Thyroid gland (tissue), 4 donors: ENCODE results near the gene ZNF579. TPM values are rescaled to one million over a fixed set of nuclear protein-coding genes. Genes with fewer than 3 reads are reported as not detected.

Source experiments
- DNase-seq, 2 donors: peaks; one replicate each; pipeline ENCODE4 v3.0.0-alpha.2; 2019
- H3K27ac ChIP-seq, 3 donors: fragments of 200-600 bp; sonication (generic); 1 replicate in 2 of 3; 2 replicates in 1 of 3; pipeline ENCODE4 v1.5.1; 2016 to 2019; ENCODE audit warnings: mild to moderate bottlenecking in 1 of 3, moderate library complexity in 1 of 3
- H3K27me3 ChIP-seq: fragments of 200-600 bp; sonication (generic); one replicate; pipeline ENCODE4 v1.5.1; 2019
- H3K36me3 ChIP-seq, 2 donors: fragments of 200-600 bp; sonication (generic); one replicate each; pipeline ENCODE4 v1.5.1; 2016 to 2019
- H3K4me1 ChIP-seq, 2 donors: fragments of 200-600 bp; sonication (generic); one replicate each; pipeline ENCODE4 v1.5.1; 2017 to 2019
- H3K4me3 ChIP-seq, 3 donors: fragments of 200-600 bp; sonication (generic); replicated peaks in 1 of 3; 1 replicate in 2 of 3; 2 replicates in 1 of 3; pipeline ENCODE4 v1.5.1; 2016; ENCODE audit warnings: mild to moderate bottlenecking in 1 of 3
- H3K9me3 ChIP-seq: fragments of 200-600 bp; sonication (generic); one replicate; pipeline ENCODE4 v1.5.1; 2017
- POLR2A ChIP-seq, 2 donors: fragments of 450-650 bp; IDR thresholded peaks; one replicate each; pipeline ENCODE4 v1.6.1; 2017; ENCODE audit warnings: antibody characterized with exemption in 2 of 2, mild to moderate bottlenecking in 2 of 2, moderate library complexity in 1 of 2
- WGBS, 2 donors: methylation state at CpG; one replicate each; pipeline ENCODE4 v1.1.5; 2017; 5-methylcytosine and 5-hydroxymethylcytosine counted together
- intact Hi-C: fragments of 100-400 bp; cut with DNase I; formaldehyde crosslinking; loops from one replicate; pipeline ENCODE4 v1.15.1; 2023
- total RNA-seq, 4 donors: library from RNA; depleted of rRNA; stranded (reverse); fragments of >200 nt; gene quantifications; one replicate each; pipeline ENCODE4 v1.2.3, GENCODE V29; 2016
- TF ChIP-seq, protein P1 (sequence below), 6 experiments: fragments of 200-600 bp in 3 of 6; fragments of 450-650 bp in 3 of 6; sonication (generic) in 3 of 6; IDR thresholded peaks; one replicate each; pipeline ENCODE4 v1.5.1; 2016 to 2019; ENCODE audit warnings: antibody characterized with exemption in 6 of 6, mild to moderate bottlenecking in 2 of 6, inconsistent platforms in 1 of 6, moderate library complexity in 1 of 6

The ZNF579 gene
- total RNA-seq, 4 donors from 2014 or later, result 4.0 to 7.5 (median 6.6) TPM

DNA sequence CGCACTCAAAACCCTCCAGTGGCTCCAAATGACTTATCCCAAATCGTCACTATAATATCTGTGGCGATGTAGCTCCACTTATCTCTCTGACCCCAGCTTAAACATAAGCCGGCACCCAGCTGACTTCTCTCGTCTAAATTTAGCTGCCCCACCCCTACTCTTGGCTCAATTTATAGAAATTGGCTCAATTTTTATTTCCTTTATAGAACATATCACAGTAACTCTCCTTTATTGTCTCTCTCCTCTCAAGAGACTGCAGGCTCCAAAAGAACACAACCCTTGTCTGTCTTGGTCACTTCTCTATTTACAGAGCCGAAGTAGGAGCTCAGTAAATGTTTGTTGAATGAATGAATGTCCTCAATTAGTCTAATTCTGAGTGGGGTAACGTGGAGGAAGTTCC lies 42.9 kb upstream of the ZNF579 start:
- H3K27me3 ChIP-seq, result no peaks in the 10 kb centered on the region
- no peak for DNase-seq
- WGBS, 2 donors, result 72 to 85% methylated on average over 7 of the region's 7 CpGs
- no peak for TF ChIP-seq POLR2A (IDR thresholded peaks at IDR 0.05)
- TF ChIP-seq, protein P1, sequence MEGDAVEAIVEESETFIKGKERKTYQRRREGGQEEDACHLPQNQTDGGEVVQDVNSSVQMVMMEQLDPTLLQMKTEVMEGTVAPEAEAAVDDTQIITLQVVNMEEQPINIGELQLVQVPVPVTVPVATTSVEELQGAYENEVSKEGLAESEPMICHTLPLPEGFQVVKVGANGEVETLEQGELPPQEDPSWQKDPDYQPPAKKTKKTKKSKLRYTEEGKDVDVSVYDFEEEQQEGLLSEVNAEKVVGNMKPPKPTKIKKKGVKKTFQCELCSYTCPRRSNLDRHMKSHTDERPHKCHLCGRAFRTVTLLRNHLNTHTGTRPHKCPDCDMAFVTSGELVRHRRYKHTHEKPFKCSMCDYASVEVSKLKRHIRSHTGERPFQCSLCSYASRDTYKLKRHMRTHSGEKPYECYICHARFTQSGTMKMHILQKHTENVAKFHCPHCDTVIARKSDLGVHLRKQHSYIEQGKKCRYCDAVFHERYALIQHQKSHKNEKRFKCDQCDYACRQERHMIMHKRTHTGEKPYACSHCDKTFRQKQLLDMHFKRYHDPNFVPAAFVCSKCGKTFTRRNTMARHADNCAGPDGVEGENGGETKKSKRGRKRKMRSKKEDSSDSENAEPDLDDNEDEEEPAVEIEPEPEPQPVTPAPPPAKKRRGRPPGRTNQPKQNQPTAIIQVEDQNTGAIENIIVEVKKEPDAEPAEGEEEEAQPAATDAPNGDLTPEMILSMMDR (IDR thresholded peaks at IDR 0.05), result no peak
- H3K9me3 ChIP-seq, result no peaks in the 10 kb centered on the region
- H3K4me1 ChIP-seq, result peaks cover 0 to 5% of the 10 kb centered on the region in 2 donors
- intact Hi-C loops, result loop anchor here (10.0 kb wide), 1 partner anchor 479 kb away; the partner anchor contains the start of gene TNNT1
- peak overlapping the region in 2 of 3 donors; percentile 93 to 97 for H3K27ac ChIP-seq
- peak overlapping the region in 1 of 3 donors; percentile 38 for H3K4me3 ChIP-seq
- H3K36me3 ChIP-seq, result no peaks in the 10 kb centered on the region

DNA sequence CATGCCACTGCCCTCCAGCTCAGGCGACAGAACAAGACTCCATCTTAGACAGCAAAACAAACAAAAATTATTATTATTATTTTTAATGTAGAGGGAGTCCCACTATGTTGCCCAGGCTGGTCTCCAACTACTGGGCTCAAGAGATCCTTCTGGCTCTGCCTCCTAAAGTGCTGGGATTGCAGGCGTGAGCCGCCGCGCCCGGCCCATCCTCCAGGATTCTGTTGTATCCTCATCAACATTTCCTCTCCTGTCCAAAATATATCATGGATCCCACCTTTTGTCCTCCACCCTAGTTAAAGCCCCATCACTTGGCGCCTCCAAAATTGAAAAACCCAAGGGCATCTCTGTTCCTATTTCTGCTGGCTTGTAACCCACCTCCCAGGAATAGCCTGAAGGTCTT lies 42.5 kb upstream of the ZNF579 start:
- H3K27me3 ChIP-seq, result no peaks in the 10 kb centered on the region
- no peaks in the 10 kb centered on the region for H3K9me3 ChIP-seq
- intact Hi-C loops, result loop anchor here (10.0 kb wide), 1 partner anchor 478 kb away; the partner anchor contains the start of gene TNNT1
- peaks cover 0 to 5% of the 10 kb centered on the region in 2 donors for H3K4me1 ChIP-seq
- H3K36me3 ChIP-seq, result no peaks in the 10 kb centered on the region
- no peak overlapping the region for H3K4me3 ChIP-seq
- DNase-seq, result no peak
- no peak for TF ChIP-seq POLR2A (IDR thresholded peaks at IDR 0.05)
- TF ChIP-seq, protein P1 (IDR thresholded peaks at IDR 0.05), result no peak
- H3K27ac ChIP-seq, result no peak overlapping the region
- 96 to 98% methylated on average over 7 of the region's 7 CpGs for WGBS, 2 donors

DNA sequence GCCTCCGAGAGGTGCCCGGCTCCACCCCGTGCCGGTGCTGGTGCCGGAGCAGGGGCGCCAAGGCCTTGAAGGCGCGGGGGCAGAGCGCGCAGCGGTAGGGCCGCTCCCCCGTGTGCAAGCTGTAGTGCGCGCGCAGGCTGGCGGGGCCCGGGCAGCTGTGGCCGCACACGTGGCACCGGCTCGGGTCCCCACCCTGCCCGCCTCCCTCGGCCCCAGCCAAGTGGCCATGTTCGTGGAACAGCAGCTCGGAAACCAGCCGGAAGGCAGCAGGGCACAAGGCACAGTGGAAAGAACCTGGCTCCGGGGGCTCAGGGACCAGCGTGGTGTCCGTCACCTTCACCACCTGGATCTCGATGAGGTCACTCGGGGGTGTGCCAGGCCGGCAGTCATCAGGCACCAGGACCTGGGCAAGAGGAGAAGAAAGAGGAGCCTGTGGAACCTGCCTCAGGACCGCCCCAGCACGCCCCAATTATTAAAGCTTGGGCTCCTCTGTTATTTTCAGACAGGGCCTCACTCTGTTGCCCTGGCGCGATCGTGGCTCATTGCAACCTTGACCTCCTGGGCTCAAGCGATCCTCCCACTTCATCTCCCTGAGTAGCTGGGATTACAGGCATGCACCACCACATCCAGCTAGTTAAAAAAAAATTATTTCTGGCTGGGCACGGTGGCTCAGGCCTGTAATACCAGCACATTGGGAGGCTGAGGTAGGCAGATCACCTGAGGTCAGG lies 41.8 kb upstream of the ZNF579 start:
- peaks cover 0 to 5% of the 10 kb centered on the region in 2 donors for H3K4me1 ChIP-seq
- TF ChIP-seq, protein P1 (IDR thresholded peaks at IDR 0.05), result no peak
- TF ChIP-seq POLR2A (IDR thresholded peaks at IDR 0.05), result no peak
- 91% methylated on average over 13 to 23 of the region's 40 CpGs for WGBS, 2 donors

DNA sequence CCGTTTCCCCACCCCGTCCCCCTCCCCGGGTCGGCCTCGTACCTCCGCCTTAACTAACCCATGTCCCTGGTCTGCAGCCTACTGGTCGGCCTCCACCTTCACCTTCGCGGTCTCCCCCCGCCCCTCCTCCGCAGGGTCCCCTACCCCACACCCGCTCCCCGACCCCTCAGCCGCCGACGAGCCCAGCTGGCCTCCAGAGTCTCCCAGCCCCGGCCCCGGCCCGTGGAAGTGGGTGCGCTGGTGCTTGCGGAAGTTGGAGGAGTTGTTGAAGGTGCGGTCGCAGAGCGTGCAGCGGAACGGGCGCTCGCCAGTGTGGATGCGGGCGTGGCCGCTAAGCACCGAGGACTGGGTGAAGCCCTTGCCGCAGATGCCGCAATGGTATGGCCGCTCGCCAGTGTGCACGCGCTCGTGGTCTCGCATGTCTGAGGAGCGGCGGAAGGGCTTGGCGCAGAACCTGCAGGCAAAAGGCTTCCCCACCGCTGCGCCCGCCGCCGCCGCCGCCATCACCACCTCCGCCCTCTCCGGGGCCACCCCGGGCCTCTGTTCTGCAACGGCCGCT lies 41.1 kb upstream of the ZNF579 start:
- WGBS, 2 donors, result 94 to 97% methylated on average over 31 to 42 of the region's 55 CpGs
- TF ChIP-seq, protein P1 (IDR thresholded peaks at IDR 0.05), result no peak
- no peak for TF ChIP-seq POLR2A (IDR thresholded peaks at IDR 0.05)
- Histone ChIP-seq H3K27me3 (no peaks in the 10 kb centered on the region), H3K4me1 (peaks cover 0 to 5% of the 10 kb centered on the region in 2 donors), H3K27ac (no peak overlapping the region), H3K9me3 (no peaks in the 10 kb centered on the region), H3K36me3 (peaks cover under 1 to 10% of the 10 kb centered on the region in 2 donors), H3K4me3 (no peak overlapping the region)
- no peak for DNase-seq
- intact Hi-C loops, result loop anchor here (10.0 kb wide), 1 partner anchor 477 kb away; the partner anchor contains the start of gene TNNT1

More for the DNA sequence above, 41.8 kb upstream of the ZNF579 start:
- Histone ChIP-seq H3K27me3 (no peaks in the 10 kb centered on the region), H3K4me3 (no peak overlapping the region), H3K9me3 (no peaks in the 10 kb centered on the region), H3K27ac (no peak overlapping the region), H3K36me3 (peaks cover 0 to 3% of the 10 kb centered on the region in 2 donors)
- DNase-seq, result no peak
- intact Hi-C loops, result loop anchor here (10.0 kb wide), 1 partner anchor 478 kb away; the partner anchor contains the start of gene TNNT1
